Right atrium auricular region (tissue), 2 donors: ENCODE results near the gene MED12L. TPM values are rescaled to one million over a fixed set of nuclear protein-coding genes. Genes with fewer than 3 reads are reported as not detected.

ENCODE experiments used
- DNase-seq: peaks from one replicate; pipeline ENCODE4 v3.0.0-alpha.2; 2019; ENCODE audit warnings: low spot score
- H3K27ac ChIP-seq, 2 donors: fragments of 200-600 bp; sonication (generic); 1 replicate in 1 of 2; 2 replicates in 1 of 2; pipeline ENCODE4 v1.5.1; 2016 to 2019
- H3K27me3 ChIP-seq, 2 donors: fragments of 200-600 bp; sonication (generic); one replicate each; pipeline versions ENCODE4 v1.5.1 to v1.6.0; 2017 to 2019
- H3K36me3 ChIP-seq: fragments of 200-600 bp; sonication (generic); one replicate; pipeline ENCODE4 v1.5.1; 2016
- H3K4me1 ChIP-seq, 2 donors: fragments of 200-600 bp; sonication (generic); one replicate each; pipeline versions ENCODE4 v1.5.1 to v1.6.0; 2017 to 2019
- H3K4me3 ChIP-seq, 2 donors: fragments of 200-600 bp; sonication (generic); 1 replicate in 1 of 2; 2 replicates in 1 of 2; pipeline ENCODE4 v1.5.1; 2017 to 2019; ENCODE audit warnings: mild to moderate bottlenecking in 1 of 2, moderate library complexity in 1 of 2
- H3K9me3 ChIP-seq, 2 donors: fragments of 200-600 bp; sonication (generic); one replicate each; pipeline ENCODE4 v1.5.1; 2019
- total RNA-seq, 2 donors: library from RNA; depleted of rRNA; stranded (reverse); fragments of >200 nt; gene quantifications; one replicate each; pipeline ENCODE4 v1.1.0, GENCODE V29; 2016
- TF ChIP-seq, protein P1 (sequence below), 2 donors: fragments of 200-600 bp; sonication (generic); IDR thresholded peaks; one replicate each; pipeline ENCODE4 v1.5.1; 2019; ENCODE audit warnings: antibody characterized with exemption in 2 of 2

The MED12L gene
- total RNA-seq, 2 donors from 2014 or later: 0.07 to 0.35 TPM

DNA sequence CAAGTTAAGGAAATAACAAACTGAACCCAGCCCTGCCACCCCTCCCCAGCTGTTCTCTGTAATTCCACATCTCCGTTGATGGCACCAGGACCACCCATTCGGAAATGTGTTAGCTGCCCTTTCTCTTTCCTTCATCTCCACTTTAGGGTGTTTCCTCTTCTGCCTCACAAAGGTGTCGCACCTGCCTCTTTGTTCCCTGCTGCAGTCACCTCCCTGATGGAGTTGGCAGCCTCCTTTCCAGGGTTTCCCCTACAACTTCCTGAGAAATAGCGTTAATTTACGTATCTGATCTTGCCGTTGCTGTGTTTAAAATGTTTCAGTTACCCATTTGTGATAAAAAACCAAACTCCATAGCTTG lies 60.2 kb downstream of the MED12L start:
- TF ChIP-seq, protein P1, sequence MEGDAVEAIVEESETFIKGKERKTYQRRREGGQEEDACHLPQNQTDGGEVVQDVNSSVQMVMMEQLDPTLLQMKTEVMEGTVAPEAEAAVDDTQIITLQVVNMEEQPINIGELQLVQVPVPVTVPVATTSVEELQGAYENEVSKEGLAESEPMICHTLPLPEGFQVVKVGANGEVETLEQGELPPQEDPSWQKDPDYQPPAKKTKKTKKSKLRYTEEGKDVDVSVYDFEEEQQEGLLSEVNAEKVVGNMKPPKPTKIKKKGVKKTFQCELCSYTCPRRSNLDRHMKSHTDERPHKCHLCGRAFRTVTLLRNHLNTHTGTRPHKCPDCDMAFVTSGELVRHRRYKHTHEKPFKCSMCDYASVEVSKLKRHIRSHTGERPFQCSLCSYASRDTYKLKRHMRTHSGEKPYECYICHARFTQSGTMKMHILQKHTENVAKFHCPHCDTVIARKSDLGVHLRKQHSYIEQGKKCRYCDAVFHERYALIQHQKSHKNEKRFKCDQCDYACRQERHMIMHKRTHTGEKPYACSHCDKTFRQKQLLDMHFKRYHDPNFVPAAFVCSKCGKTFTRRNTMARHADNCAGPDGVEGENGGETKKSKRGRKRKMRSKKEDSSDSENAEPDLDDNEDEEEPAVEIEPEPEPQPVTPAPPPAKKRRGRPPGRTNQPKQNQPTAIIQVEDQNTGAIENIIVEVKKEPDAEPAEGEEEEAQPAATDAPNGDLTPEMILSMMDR (IDR thresholded peaks at IDR 0.05): no peak
- no peaks in the 10 kb centered on the region for H3K27me3 ChIP-seq
- no peak for DNase-seq
- peaks cover 0 to 11% of the 10 kb centered on the region in 2 donors for H3K4me1 ChIP-seq
- no peak overlapping the region for H3K27ac ChIP-seq
- H3K9me3 ChIP-seq: no peaks in the 10 kb centered on the region
- H3K36me3 ChIP-seq: no peaks in the 10 kb centered on the region
- H3K4me3 ChIP-seq: no peak overlapping the region

DNA sequence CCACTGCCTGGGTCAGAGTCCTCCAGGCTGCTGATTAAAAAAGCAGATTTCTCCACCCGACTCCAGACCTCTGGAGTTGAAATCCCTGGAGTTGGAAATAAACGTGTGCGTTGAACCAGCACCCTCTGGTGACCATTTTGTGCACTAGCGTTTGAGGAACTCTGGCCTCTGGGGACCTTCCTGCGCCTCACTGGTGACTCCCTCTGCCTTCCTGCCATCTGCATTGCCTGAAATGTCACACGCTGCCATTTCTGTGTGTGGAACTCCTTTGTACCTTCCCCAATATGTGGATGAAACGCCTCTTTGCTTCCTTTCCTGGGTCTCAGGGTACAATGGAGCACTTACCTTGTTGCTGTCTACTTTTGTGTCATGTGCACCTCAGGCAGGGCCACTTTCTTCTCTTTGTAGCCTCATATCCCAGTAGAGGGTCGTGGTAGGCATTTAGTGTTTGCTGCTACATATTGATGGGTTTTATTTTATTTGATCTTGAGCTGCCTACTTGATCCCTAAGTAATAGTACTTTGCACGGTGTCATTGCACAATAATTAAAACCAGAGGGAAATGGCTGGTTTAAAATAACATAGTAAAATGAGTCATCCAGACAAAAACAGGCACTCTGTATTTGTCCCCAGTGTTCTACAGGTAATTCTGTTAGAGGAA lies 60.7 kb downstream of the MED12L start:
- Histone ChIP-seq H3K4me1 (peaks cover 0 to 11% of the 10 kb centered on the region in 2 donors), H3K27ac (no peak overlapping the region), H3K4me3 (no peak overlapping the region), H3K36me3 (no peaks in the 10 kb centered on the region), H3K9me3 (no peaks in the 10 kb centered on the region), H3K27me3 (no peaks in the 10 kb centered on the region)
- DNase-seq: peak; percentile 72
- TF ChIP-seq, protein P1 (IDR thresholded peaks at IDR 0.05): peak; percentile 60 to 89

DNA sequence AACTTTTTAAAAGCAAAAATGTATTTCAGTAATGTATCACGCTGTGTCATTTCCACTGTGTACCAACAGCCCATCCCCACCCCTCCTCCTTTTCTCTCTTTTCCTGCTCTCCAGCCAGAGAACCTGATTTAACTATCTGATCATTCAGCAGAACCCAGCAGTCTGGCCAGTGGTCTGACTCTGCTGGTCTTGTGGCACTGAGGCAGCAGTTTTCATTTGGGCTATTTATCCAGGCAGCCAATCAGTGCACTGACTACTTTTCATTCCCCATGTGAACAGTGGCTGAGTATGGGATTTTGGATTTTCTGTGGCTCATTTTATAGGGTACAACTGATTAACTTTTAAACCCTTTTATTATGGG lies 61.2 kb downstream of the MED12L start:
- Histone ChIP-seq H3K4me1 (peaks cover 0 to 11% of the 10 kb centered on the region in 2 donors), H3K9me3 (no peaks in the 10 kb centered on the region), H3K27me3 (no peaks in the 10 kb centered on the region), H3K27ac (no peak overlapping the region), H3K4me3 (no peak overlapping the region), H3K36me3 (no peaks in the 10 kb centered on the region)
- TF ChIP-seq, protein P1 (IDR thresholded peaks at IDR 0.05): no peak
- no peak for DNase-seq

DNA sequence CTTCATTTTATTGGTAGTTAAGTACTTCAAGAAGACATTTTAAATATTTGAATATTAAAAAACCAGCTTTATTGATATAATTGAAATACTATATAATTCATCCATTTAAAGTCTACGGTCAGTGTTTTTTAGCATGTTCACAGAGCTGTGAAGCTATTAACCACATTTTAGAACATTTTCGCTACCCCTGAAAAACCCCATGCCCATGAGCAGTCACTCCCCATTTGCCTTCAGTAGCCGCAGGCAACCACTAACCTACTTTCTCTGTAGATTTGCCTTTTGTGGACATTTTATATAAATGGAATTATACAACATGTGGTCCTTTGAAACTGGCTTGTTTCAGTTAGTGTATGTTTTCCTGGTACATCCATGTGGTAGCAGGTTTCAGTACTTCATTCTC lies 61.8 kb downstream of the MED12L start:
- TF ChIP-seq, protein P1 (IDR thresholded peaks at IDR 0.05): no peak
- H3K4me3 ChIP-seq: no peak overlapping the region
- H3K9me3 ChIP-seq: no peaks in the 10 kb centered on the region
- H3K27ac ChIP-seq: no peak overlapping the region
- H3K27me3 ChIP-seq: no peaks in the 10 kb centered on the region
- DNase-seq: no peak
- no peaks in the 10 kb centered on the region for H3K36me3 ChIP-seq
- peaks cover 0 to 11% of the 10 kb centered on the region in 2 donors for H3K4me1 ChIP-seq

DNA sequence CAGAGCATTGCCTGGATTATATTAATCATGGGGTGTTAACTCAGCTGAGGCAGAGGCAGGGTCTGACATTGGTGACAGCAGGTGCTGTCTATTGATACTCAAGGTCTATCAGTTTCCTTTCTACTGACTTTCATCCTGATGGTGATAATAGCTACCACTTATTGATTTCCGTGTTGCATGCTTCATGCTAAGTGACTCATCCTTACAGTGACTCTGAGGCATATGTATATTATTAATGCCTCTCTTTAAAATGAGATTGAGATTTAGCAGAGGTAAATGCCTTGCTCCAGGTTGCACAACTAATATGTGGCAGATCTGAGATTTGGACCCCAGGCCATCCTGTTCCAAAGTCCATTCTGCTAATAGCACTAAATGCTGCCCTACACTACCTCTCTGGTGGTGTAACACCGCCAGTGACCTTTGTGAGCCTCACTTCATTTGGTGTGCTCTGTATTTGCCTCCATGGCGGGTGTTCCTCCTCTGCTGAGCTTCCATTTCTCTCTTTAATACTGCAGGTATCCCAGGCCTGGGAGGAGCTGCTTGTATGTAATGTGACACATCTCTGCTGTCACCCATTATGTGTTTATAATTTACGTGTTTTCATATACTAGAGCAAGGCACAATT lies 67.1 kb downstream of the MED12L start:
- no peaks in the 10 kb centered on the region for H3K27me3 ChIP-seq
- H3K4me3 ChIP-seq: no peak overlapping the region
- no peaks in the 10 kb centered on the region for H3K36me3 ChIP-seq
- no peak for DNase-seq
- H3K27ac ChIP-seq: no peak overlapping the region
- H3K9me3 ChIP-seq: no peaks in the 10 kb centered on the region
- TF ChIP-seq, protein P1 (IDR thresholded peaks at IDR 0.05): no peak
- H3K4me1 ChIP-seq: no peaks in the 10 kb centered on the region

DNA sequence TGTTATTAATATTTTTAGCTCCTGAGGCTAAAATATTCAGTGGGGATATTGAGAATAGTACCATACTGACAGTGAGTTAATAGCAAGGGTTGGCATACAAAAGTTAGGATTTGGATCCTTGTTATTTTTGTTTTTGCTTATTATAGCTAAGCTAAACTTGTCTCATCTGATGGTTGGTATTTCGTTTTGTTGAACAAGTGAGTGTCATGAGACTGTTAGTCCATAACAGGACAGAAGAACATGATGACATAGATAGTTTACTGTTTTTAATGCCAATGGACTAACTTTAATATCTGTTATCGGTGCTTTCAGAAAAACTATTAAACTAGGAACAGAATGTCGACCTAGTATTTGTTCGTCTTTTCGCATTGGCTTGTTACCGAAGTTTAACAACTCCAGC lies 69.1 kb downstream of the MED12L start:
- Histone ChIP-seq H3K36me3 (no peaks in the 10 kb centered on the region), H3K27me3 (no peaks in the 10 kb centered on the region), H3K27ac (no peak overlapping the region), H3K9me3 (no peaks in the 10 kb centered on the region), H3K4me1 (no peaks in the 10 kb centered on the region), H3K4me3 (no peak overlapping the region)
- TF ChIP-seq, protein P1 (IDR thresholded peaks at IDR 0.05): no peak
- no peak for DNase-seq
